ENCODE measurements around the gene ARPC4. TPM values are rescaled to one million over a fixed set of nuclear protein-coding genes. Genes with fewer than 3 reads are reported as not detected.
"Not testable (repeated sequence)": the region's sequence is repeated elsewhere in the genome, so short reads cannot be mapped to it uniquely, and the experiment has no call there.

ARPC4 gene
- total and polyA plus RNA-seq, 2 of the 13 experiments (the other 11 are each of a cell fraction or from before 2014, with no cell fraction given) = 30.1 to 83.6 TPM

- ChIA-PET POLR2A (no interaction called here), CTCF (ENCODE audit: low intra/inter-chr PET ratio, low total read pairs) (no interaction called here)
- H2AFZ ChIP-seq (ENCODE audit: low read length) = no peak overlapping the region
- no peaks in the 10 kb centered on the region for H4K20me1 ChIP-seq (ENCODE audit: insufficient read depth, low read length)
- BruUV-seq (replicated peaks) = no TSS peak
- no peak overlapping the region for H3K27ac ChIP-seq (ENCODE audit: extremely low read length, insufficient read depth, low read length)
- intact Hi-C loops (cut with micrococcal nuclease; ENCODE audit: unreplicated experiment) = no loop called here
- H3K4me3 ChIP-seq (replicated peaks in 1 of 3; ENCODE audit: insufficient read depth in 1 of 3, low read depth in 2 of 3, low read length in 3 of 3) = no peak overlapping the region
- no peak for FAIRE-seq
- H3K79me2 ChIP-seq (ENCODE audit: insufficient read depth, low read length) = no peaks in the 10 kb centered on the region
- no peak for ATAC-seq
- no peak for TF ChIP-seq ZBTB8A (CRISPR knock-in tag; IDR thresholded peaks at IDR 0.05; ENCODE audit: borderline replicate concordance, low read depth)
- TF ChIP-seq NR1H2 (CRISPR knock-in tag; IDR thresholded peaks at IDR 0.05; ENCODE audit: borderline replicate concordance, low read depth) = no peak
- TF ChIP-seq STAG1 (CRISPR knock-in tag; IDR thresholded peaks at IDR 0.05) = peak; percentile 30
- no peak for TF ChIP-seq MAX (IDR thresholded peaks at IDR 0.05)
- no peak for TF ChIP-seq ZNF746 (CRISPR knock-in tag; IDR thresholded peaks at IDR 0.05)
- H3K27me3 ChIP-seq (ENCODE audit: control insufficient read depth in 1 of 2, insufficient read depth in 2 of 2, low read length in 2 of 2) = peaks cover 2 to 20% of the 10 kb centered on the region in 2 experiments; a peak in 1 of 5 replicates
- peaks cover 16% of the 10 kb centered on the region; the same call in 1 of the 2 replicates for H3K4me1 ChIP-seq (ENCODE audit: insufficient read depth, low read length)
- WGBS (ENCODE audit: low lambda C conversion rate) = 75% methylated on average over 6 of the region's 6 CpGs
- no peak for DNase-seq (ENCODE audit: low spot score)
- no peak overlapping the region for H3K9ac ChIP-seq (ENCODE audit: insufficient read depth, low read depth, low read length)
- no peak overlapping the region for H3K4me2 ChIP-seq (ENCODE audit: low read depth, low read length)
- in situ Hi-C loops (cut with HindIII; ENCODE audit: extremely low pct_ligation_motif_present, low pct_unique_long_range_greater_than_20kb) = no loop called here
- H3K36me3 ChIP-seq (replicated peaks in 1 of 2; ENCODE audit: control insufficient read depth in 1 of 2, insufficient read depth in 2 of 2, low read length in 2 of 2) = no peaks in the 10 kb centered on the region
- H3K9me3 ChIP-seq (ENCODE audit: low read length) = no peaks in the 10 kb centered on the region
Observed at GRCh38 chr3:9852528-9852927, 59.6 kb downstream of the ARPC4 start.

GRCh38 chr3:9854291-9854940 lies 61.5 kb downstream of the ARPC4 start:
- peak overlapping the region; percentile 8; the same call in 1 of the 2 replicates for H3K4me2 ChIP-seq (ENCODE audit: low read depth, low read length)

More at GRCh38 chr3:9854291-9854940, 61.5 kb downstream of the ARPC4 start:
- H3K27me3 ChIP-seq (ENCODE audit: control insufficient read depth in 1 of 2, insufficient read depth in 2 of 2, low read length in 2 of 2) = peaks cover 2 to 28% of the 10 kb centered on the region in 2 experiments; a peak in 1 of 5 replicates
- H2AFZ ChIP-seq (ENCODE audit: low read length); DNase-seq (ENCODE audit: low spot score); FAIRE-seq; H3K4me3 ChIP-seq (replicated peaks in 1 of 3; ENCODE audit: insufficient read depth in 1 of 3, low read depth in 2 of 3, low read length in 3 of 3); H3K36me3 ChIP-seq (replicated peaks in 1 of 2; ENCODE audit: control insufficient read depth in 1 of 2, insufficient read depth in 2 of 2, low read length in 2 of 2); CTCF ChIA-PET (ENCODE audit: low intra/inter-chr PET ratio, low total read pairs); H3K79me2 ChIP-seq (ENCODE audit: insufficient read depth, low read length); H3K4me1 ChIP-seq (ENCODE audit: insufficient read depth, low read length); intact Hi-C loops (cut with micrococcal nuclease; ENCODE audit: unreplicated experiment); H3K9me3 ChIP-seq (ENCODE audit: low read length); H3K9ac ChIP-seq (ENCODE audit: insufficient read depth, low read depth, low read length); H3K27ac ChIP-seq (ENCODE audit: extremely low read length, insufficient read depth, low read length); BruUV-seq (replicated peaks); in situ Hi-C loops (cut with HindIII; ENCODE audit: extremely low pct_ligation_motif_present, low pct_unique_long_range_greater_than_20kb); H4K20me1 ChIP-seq (ENCODE audit: insufficient read depth, low read length): not testable (repeated sequence)
- WGBS (ENCODE audit: low lambda C conversion rate) = 37% methylated on average over 9 of the region's 11 CpGs
- POLR2A ChIA-PET = interaction anchor here (0.6 kb wide), 1 partner anchor 311 kb away, joined by 4 read pairs; no protein-coding TSS in a partner anchor
- ATAC-seq = peak; percentile 65

Measured in HepG2 (cell line).